IPS-20b (cell line): ENCODE data around the gene ARHGAP42.

ENCODE experiments used
- H3K27ac ChIP-seq: one replicate; pipeline ENCODE4 v1.5.1; 2013; ENCODE audit warnings: low read length
- H3K27me3 ChIP-seq: 2 replicates; pipeline ENCODE4 v1.6.1; 2013; ENCODE audit warnings: mild to moderate bottlenecking, low read length, inconsistent platforms; ENCODE audit not compliant: insufficient read depth
- H3K36me3 ChIP-seq: 2 replicates; pipeline ENCODE4 v1.6.1; 2013; ENCODE audit warnings: low read depth, mild to moderate bottlenecking, inconsistent platforms, low read length, moderate library complexity; ENCODE audit not compliant: insufficient read depth
- H3K4me1 ChIP-seq: 2 replicates; pipeline ENCODE4 v1.6.1; 2013; ENCODE audit warnings: mild to moderate bottlenecking, control low read depth, inconsistent platforms, low read length, moderate library complexity; ENCODE audit not compliant: insufficient read depth
- H3K4me3 ChIP-seq: 2 replicates; pipeline ENCODE4 v1.5.1; 2013; ENCODE audit warnings: mild to moderate bottlenecking, low read length, inconsistent platforms
- H3K9ac ChIP-seq: 2 replicates; pipeline ENCODE4 v1.6.1; 2013; ENCODE audit warnings: low read depth, mild to moderate bottlenecking, inconsistent platforms, low read length, moderate library complexity
- H3K9me3 ChIP-seq: 2 replicates; pipeline ENCODE4 v1.6.1; 2013; ENCODE audit warnings: mild to moderate bottlenecking, low read depth, low read length, inconsistent platforms; ENCODE audit not compliant: insufficient read depth

The ARHGAP42 gene

GRCh38 chr11:100727410-100727809, 40.3 kb downstream of the ARHGAP42 start:
- Histone ChIP-seq H3K9ac (no peak overlapping the region; the same call in 1 of the 2 replicates), H3K36me3 (no peaks in the 10 kb centered on the region), H3K4me1 (peaks cover 50% of the 10 kb centered on the region), H3K27me3 (no peaks in the 10 kb centered on the region), H3K9me3 (no peaks in the 10 kb centered on the region), H3K27ac (peak overlapping the region; percentile 63), H3K4me3 (no peak overlapping the region)

- H3K4me3 ChIP-seq: no peak overlapping the region
- no peaks in the 10 kb centered on the region for H3K9me3 ChIP-seq
- H3K4me1 ChIP-seq: peaks cover 44% of the 10 kb centered on the region
- no peak overlapping the region for H3K27ac ChIP-seq
- H3K36me3 ChIP-seq: no peaks in the 10 kb centered on the region
- no peaks in the 10 kb centered on the region for H3K27me3 ChIP-seq
- H3K9ac ChIP-seq: no peak overlapping the region
These were observed 43.2 kb downstream of the ARHGAP42 start for GRCh38 chr11:100730266-100730665.

GRCh38 chr11:100731471-100731870, 44.4 kb downstream of the ARHGAP42 start:
- H3K9me3 ChIP-seq: no peaks in the 10 kb centered on the region
- no peaks in the 10 kb centered on the region for H3K36me3 ChIP-seq
- peaks cover 46% of the 10 kb centered on the region for H3K4me1 ChIP-seq
- H3K4me3 ChIP-seq: no peak overlapping the region
- no peaks in the 10 kb centered on the region for H3K27me3 ChIP-seq
- no peak overlapping the region for H3K9ac ChIP-seq
- no peak overlapping the region for H3K27ac ChIP-seq

- H3K9ac ChIP-seq: no peak overlapping the region
These were observed 45.9 kb downstream of the ARHGAP42 start for GRCh38 chr11:100732949-100733348.

GRCh38 chr11:100734743-100735527, 47.8 kb downstream of the ARHGAP42 start:
- peaks cover 44% of the 10 kb centered on the region for H3K4me1 ChIP-seq
- H3K27ac ChIP-seq: peak overlapping the region; percentile 15
- H3K4me3 ChIP-seq: no peak overlapping the region

More at GRCh38 chr11:100732949-100733348, 45.9 kb downstream of the ARHGAP42 start:
- peaks cover 36% of the 10 kb centered on the region for H3K4me1 ChIP-seq
- H3K4me3 ChIP-seq: no peak overlapping the region
- no peaks in the 10 kb centered on the region for H3K9me3 ChIP-seq
- H3K36me3 ChIP-seq: no peaks in the 10 kb centered on the region
- no peaks in the 10 kb centered on the region for H3K27me3 ChIP-seq
- H3K27ac ChIP-seq: no peak overlapping the region

GRCh38 chr11:100735949-100736675, 49.0 kb downstream of the ARHGAP42 start:
- H3K27me3 ChIP-seq: no peaks in the 10 kb centered on the region
- H3K9ac ChIP-seq: no peak overlapping the region
- H3K4me1 ChIP-seq: peaks cover 45% of the 10 kb centered on the region
- no peak overlapping the region for H3K27ac ChIP-seq
- H3K4me3 ChIP-seq: no peak overlapping the region
- H3K9me3 ChIP-seq: no peaks in the 10 kb centered on the region
- no peaks in the 10 kb centered on the region for H3K36me3 ChIP-seq

More at GRCh38 chr11:100734743-100735527, 47.8 kb downstream of the ARHGAP42 start:
- no peak overlapping the region for H3K9ac ChIP-seq
- H3K36me3 ChIP-seq: no peaks in the 10 kb centered on the region
- no peaks in the 10 kb centered on the region for H3K9me3 ChIP-seq
- H3K27me3 ChIP-seq: no peaks in the 10 kb centered on the region

GRCh38 chr11:100738701-100739270, 51.7 kb downstream of the ARHGAP42 start:
- Histone ChIP-seq H3K9me3 (no peaks in the 10 kb centered on the region), H3K9ac (peak overlapping the region; percentile 0; the same call in 1 of the 2 replicates), H3K36me3 (no peaks in the 10 kb centered on the region), H3K27ac (peak overlapping the region; percentile 33), H3K27me3 (no peaks in the 10 kb centered on the region), H3K4me1 (peaks cover 68% of the 10 kb centered on the region), H3K4me3 (no peak overlapping the region)

GRCh38 chr11:100739666-100740065, 52.6 kb downstream of the ARHGAP42 start:
- Histone ChIP-seq H3K27ac (no peak overlapping the region), H3K27me3 (no peaks in the 10 kb centered on the region), H3K4me1 (peaks cover 69% of the 10 kb centered on the region), H3K4me3 (0 out of 2 replicates have a peak overlapping the region, but pooled peaks have one; percentile 9), H3K9me3 (no peaks in the 10 kb centered on the region), H3K9ac (peak overlapping the region; percentile 0; the same call in 1 of the 2 replicates), H3K36me3 (no peaks in the 10 kb centered on the region)

GRCh38 chr11:100740440-100740839, 53.4 kb downstream of the ARHGAP42 start:
- no peak overlapping the region for H3K4me3 ChIP-seq
- no peaks in the 10 kb centered on the region for H3K36me3 ChIP-seq
- H3K4me1 ChIP-seq: peaks cover 69% of the 10 kb centered on the region
- H3K9me3 ChIP-seq: no peaks in the 10 kb centered on the region
- peak overlapping the region; percentile 0; the same call in 1 of the 2 replicates for H3K9ac ChIP-seq
- no peaks in the 10 kb centered on the region for H3K27me3 ChIP-seq
- peak overlapping the region; percentile 67 for H3K27ac ChIP-seq

GRCh38 chr11:100741866-100742625, 55.0 kb downstream of the ARHGAP42 start:
- H3K36me3 ChIP-seq: no peaks in the 10 kb centered on the region
- H3K4me1 ChIP-seq: peaks cover 63% of the 10 kb centered on the region
- H3K9me3 ChIP-seq: no peaks in the 10 kb centered on the region
- H3K27me3 ChIP-seq: no peaks in the 10 kb centered on the region
- H3K27ac ChIP-seq: peak overlapping the region; percentile 52
- peak overlapping the region; percentile 20; the same call in 1 of the 2 replicates for H3K4me3 ChIP-seq
- H3K9ac ChIP-seq: peak overlapping the region; percentile 16; the same call in 1 of the 2 replicates

- H3K9me3 ChIP-seq: no peaks in the 10 kb centered on the region
- H3K4me3 ChIP-seq: no peak overlapping the region
- no peak overlapping the region for H3K9ac ChIP-seq
- no peak overlapping the region for H3K27ac ChIP-seq
- H3K36me3 ChIP-seq: no peaks in the 10 kb centered on the region; the same call in 1 of the 2 replicates
- no peaks in the 10 kb centered on the region for H3K27me3 ChIP-seq
- peaks cover 39% of the 10 kb centered on the region for H3K4me1 ChIP-seq
These were observed 59.4 kb downstream of the ARHGAP42 start for GRCh38 chr11:100746448-100746847.
